A673 (cell line): ENCODE results near the gene SLC35G6.

Experiments used
- EZH2 ChIP-seq: fragments of 200-600 bp; sonication (generic); IDR thresholded peaks from 2 replicates; pipeline ENCODE4 v1.6.1; 2017; ENCODE audit warnings: borderline replicate concordance, low read depth, mild to moderate bottlenecking, mixed read lengths, antibody characterized with exemption, low read length; ENCODE audit not compliant: poor library complexity, severe bottlenecking
- TF ChIP-seq, protein P1 (sequence below): fragments of 300-800, 200-600 bp; sonication (generic); conservative IDR thresholded peaks from 2 replicates; pipeline ENCODE4 v1.5.1; 2017; ENCODE audit warnings: low read depth, mild to moderate bottlenecking, antibody characterized with exemption, low read length, moderate library complexity, mixed read lengths

DNA sequence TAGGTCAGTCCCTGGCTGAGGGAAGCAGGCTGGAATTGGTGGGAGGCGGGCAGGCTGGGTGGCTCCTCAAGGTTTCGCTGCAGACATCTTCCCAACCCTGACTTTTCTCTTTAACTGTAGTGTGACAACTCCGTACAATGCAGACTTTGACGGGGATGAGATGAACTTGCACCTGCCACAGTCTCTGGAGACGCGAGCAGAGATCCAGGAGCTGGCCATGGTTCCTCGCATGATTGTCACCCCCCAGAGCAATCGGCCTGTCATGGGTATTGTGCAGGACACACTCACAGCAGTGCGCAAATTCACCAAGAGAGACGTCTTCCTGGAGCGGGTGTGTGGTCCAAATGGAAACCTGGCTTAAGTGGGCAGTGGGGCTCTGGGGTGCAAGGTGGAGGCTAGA is 17.9 kb downstream of the SLC35G6 start:
- TF ChIP-seq, protein P1, sequence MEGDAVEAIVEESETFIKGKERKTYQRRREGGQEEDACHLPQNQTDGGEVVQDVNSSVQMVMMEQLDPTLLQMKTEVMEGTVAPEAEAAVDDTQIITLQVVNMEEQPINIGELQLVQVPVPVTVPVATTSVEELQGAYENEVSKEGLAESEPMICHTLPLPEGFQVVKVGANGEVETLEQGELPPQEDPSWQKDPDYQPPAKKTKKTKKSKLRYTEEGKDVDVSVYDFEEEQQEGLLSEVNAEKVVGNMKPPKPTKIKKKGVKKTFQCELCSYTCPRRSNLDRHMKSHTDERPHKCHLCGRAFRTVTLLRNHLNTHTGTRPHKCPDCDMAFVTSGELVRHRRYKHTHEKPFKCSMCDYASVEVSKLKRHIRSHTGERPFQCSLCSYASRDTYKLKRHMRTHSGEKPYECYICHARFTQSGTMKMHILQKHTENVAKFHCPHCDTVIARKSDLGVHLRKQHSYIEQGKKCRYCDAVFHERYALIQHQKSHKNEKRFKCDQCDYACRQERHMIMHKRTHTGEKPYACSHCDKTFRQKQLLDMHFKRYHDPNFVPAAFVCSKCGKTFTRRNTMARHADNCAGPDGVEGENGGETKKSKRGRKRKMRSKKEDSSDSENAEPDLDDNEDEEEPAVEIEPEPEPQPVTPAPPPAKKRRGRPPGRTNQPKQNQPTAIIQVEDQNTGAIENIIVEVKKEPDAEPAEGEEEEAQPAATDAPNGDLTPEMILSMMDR = no peak
- no peak for TF ChIP-seq EZH2
